Neural cell (in vitro differentiated cells): ENCODE measurements around the gene LMOD3. TPM values are rescaled to one million over a fixed set of nuclear protein-coding genes. Genes with fewer than 3 reads are reported as not detected.

ENCODE experiments used
- H2AFZ ChIP-seq: fragments of 200-600, 300-800 bp; sonication (generic), shearing (Covaris generic); 2 replicates; pipeline ENCODE4 v1.6.0; 2014; ENCODE audit warnings: low read depth, mild to moderate bottlenecking, antibody characterized with exemption, low read length, moderate library complexity
- H3F3A ChIP-seq: fragments of 200-600 bp; shearing (Covaris generic); 2 replicates; pipeline ENCODE4 v1.6.1; 2016; ENCODE audit warnings: mild to moderate bottlenecking, moderate library complexity, mixed read lengths, antibody characterized with exemption, low read length; ENCODE audit not compliant: insufficient read depth, poor library complexity, severe bottlenecking
- H3K27ac ChIP-seq: fragments of 200-600, 300-800 bp; sonication (generic), shearing (Covaris generic); 2 replicates; pipeline ENCODE4 v1.5.1; 2014; ENCODE audit warnings: mild to moderate bottlenecking, low read length, moderate library complexity
- H3K27me3 ChIP-seq: fragments of 300-800, 200-600 bp; sonication (generic), shearing (Covaris generic); 2 replicates; pipeline ENCODE4 v1.6.0; 2014; ENCODE audit warnings: mild to moderate bottlenecking, low read depth, low read length, moderate library complexity; ENCODE audit not compliant: insufficient read depth
- H3K36me3 ChIP-seq: fragments of 300-800, 200-600 bp; sonication (generic), shearing (Covaris generic); 2 replicates; pipeline ENCODE4 v1.5.1; 2014; ENCODE audit warnings: mild to moderate bottlenecking, antibody characterized with exemption, low read length, moderate library complexity; ENCODE audit not compliant: insufficient read depth
- H3K4me2 ChIP-seq: fragments of 300-800, 200-600 bp; sonication (generic), shearing (Covaris generic); 2 replicates; pipeline ENCODE4 v1.6.0; 2014; ENCODE audit warnings: mild to moderate bottlenecking, low read length
- H3K4me3 ChIP-seq: fragments of 300-800, 200-600 bp; sonication (generic), shearing (Covaris generic); 2 replicates; pipeline ENCODE4 v1.5.1; 2014; ENCODE audit warnings: mild to moderate bottlenecking, low read length, moderate library complexity
- H3K79me2 ChIP-seq: fragments of 200-600 bp; shearing (Covaris generic); replicated peaks from 2 replicates; pipeline ENCODE4 v1.6.0; 2014; ENCODE audit warnings: mild to moderate bottlenecking, low read length, moderate library complexity; ENCODE audit not compliant: insufficient read depth
- H3K9ac ChIP-seq: fragments of 300-800, 200-600 bp; sonication (generic), shearing (Covaris generic); 2 replicates; pipeline ENCODE4 v1.6.1; 2016; ENCODE audit warnings: mild to moderate bottlenecking, low read length, mixed read lengths
- H3K9me2 ChIP-seq: fragments of 200-600 bp; shearing (Covaris generic); 2 replicates; pipeline ENCODE4 v1.6.1; 2016; ENCODE audit warnings: mild to moderate bottlenecking, low read length, mixed read lengths; ENCODE audit not compliant: insufficient read depth
- H3K9me3 ChIP-seq: fragments of 200-600, 300-800 bp; sonication (generic), shearing (Covaris generic); 2 replicates; pipeline ENCODE4 v1.6.1; 2016; ENCODE audit warnings: mild to moderate bottlenecking, mixed run types, low read length, moderate library complexity, mixed read lengths
- H4K20me1 ChIP-seq: fragments of 200-600 bp; shearing (Covaris generic); 2 replicates; pipeline ENCODE4 v1.6.1; 2016; ENCODE audit warnings: mild to moderate bottlenecking, mixed run types; ENCODE audit not compliant: insufficient read depth
- EP300 ChIP-seq: fragments of 450-650 bp; conservative IDR thresholded peaks from 2 replicates; pipeline ENCODE4 v1.6.1; 2014; ENCODE audit warnings: antibody characterized with exemption, mild to moderate bottlenecking, moderate library complexity; ENCODE audit not compliant: poor library complexity, severe bottlenecking
- EZH2 ChIP-seq: fragments of 200-600, 300-800 bp; shearing (Covaris generic), sonication (generic); IDR thresholded peaks from 2 replicates; pipeline ENCODE4 v1.6.1; 2014; ENCODE audit warnings: antibody characterized with exemption, low read length, borderline replicate concordance, mild to moderate bottlenecking; ENCODE audit not compliant: insufficient read depth, poor library complexity, severe bottlenecking
- MXI1 ChIP-seq: fragments of 450-650 bp; conservative IDR thresholded peaks from 2 replicates; pipeline ENCODE4 v1.6.1; 2014; ENCODE audit warnings: antibody characterized with exemption, mild to moderate bottlenecking; ENCODE audit not compliant: poor library complexity, severe bottlenecking
- POLR2AphosphoS5 ChIP-seq: IDR thresholded peaks from 2 replicates; pipeline ENCODE4 v1.6.1; 2012
- RAD21 ChIP-seq: fragments of 450-650 bp; conservative IDR thresholded peaks from 2 replicates; pipeline ENCODE4 v1.6.1; 2014; ENCODE audit warnings: antibody characterized with exemption, mild to moderate bottlenecking, moderate library complexity
- SMC3 ChIP-seq: fragments of 450-650 bp; conservative IDR thresholded peaks from 2 replicates; pipeline ENCODE4 v1.6.1; 2014; ENCODE audit warnings: antibody characterized with exemption, mild to moderate bottlenecking, moderate library complexity; ENCODE audit not compliant: poor library complexity
- TAF1 ChIP-seq: IDR thresholded peaks from 2 replicates; pipeline ENCODE4 v1.6.1; 2012; ENCODE audit warnings: low read depth
- polyA plus RNA-seq: library from polyadenylated mRNA; depleted of rRNA; stranded (reverse); fragments of >200 nt; gene quantifications from 2 replicates; pipeline ENCODE4 v1.2.3, GENCODE V29; 2014
- TF ChIP-seq, protein P1 (sequence below): IDR thresholded peaks from 2 replicates; pipeline ENCODE4 v1.6.1; 2012; ENCODE audit warnings: borderline replicate concordance
- TF ChIP-seq, protein P2 (sequence below): fragments of 450-650 bp; IDR thresholded peaks from 2 replicates; pipeline ENCODE4 v1.5.1; 2014; ENCODE audit warnings: antibody characterized with exemption, mild to moderate bottlenecking, moderate library complexity; ENCODE audit not compliant: poor library complexity, severe bottlenecking

Gene LMOD3
- polyA plus RNA-seq, 1 donor from 2014 or later: not detected

DNA sequence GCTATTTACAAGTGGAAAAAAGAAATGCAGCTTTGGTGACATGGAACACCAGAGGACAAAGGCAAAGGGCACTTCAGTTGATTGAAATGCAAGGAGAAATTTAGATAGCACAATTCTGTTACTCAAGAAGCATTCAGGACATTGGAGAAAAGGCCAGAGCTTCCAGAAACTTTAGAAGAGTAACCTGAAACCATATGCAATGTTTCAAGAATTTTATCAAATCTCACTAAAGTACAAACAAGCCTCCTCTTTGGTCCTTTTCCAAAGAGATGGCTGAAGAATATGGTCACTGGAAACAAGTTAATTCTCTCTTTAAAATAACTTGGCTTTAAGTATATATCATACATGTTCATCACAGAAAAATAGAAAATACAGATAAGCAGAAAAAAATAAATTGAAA is 14.6 kb upstream of the LMOD3 start:
- Histone ChIP-seq H4K20me1 (no peaks in the 10 kb centered on the region), H3K4me2 (no peak overlapping the region)

DNA sequence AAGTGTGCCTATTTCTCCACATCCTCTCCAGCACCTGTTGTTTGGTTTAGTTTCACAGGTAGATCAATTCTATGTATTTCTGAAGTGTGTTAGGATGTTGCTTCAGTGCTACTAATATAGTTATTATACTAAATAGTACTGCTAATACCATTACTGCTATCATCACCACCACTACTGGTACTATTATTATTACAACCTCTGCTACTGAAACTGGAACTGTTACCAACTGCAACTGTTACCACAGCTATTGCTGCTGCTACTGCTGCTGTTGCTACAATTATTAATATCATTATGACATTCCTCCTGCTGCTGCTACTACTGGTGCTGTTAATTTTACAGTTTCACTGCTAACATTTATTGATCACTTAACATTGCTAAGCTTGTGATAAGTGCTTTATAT is 8.3 kb upstream of the LMOD3 start:
- H3K9me3 ChIP-seq: no peaks in the 10 kb centered on the region
- H2AFZ ChIP-seq: no peak overlapping the region
- no peaks in the 10 kb centered on the region for H3K9me2 ChIP-seq
- H3K27me3 ChIP-seq: no peaks in the 10 kb centered on the region
- no peaks in the 10 kb centered on the region for H3K36me3 ChIP-seq
- H3K79me2 ChIP-seq: no peaks in the 10 kb centered on the region
- no peak overlapping the region for H3K4me3 ChIP-seq
- H3K9ac ChIP-seq: no peak overlapping the region
- no peaks in the 10 kb centered on the region for H4K20me1 ChIP-seq
- no peak overlapping the region for H3K4me2 ChIP-seq
- no peaks in the 10 kb centered on the region for H3F3A ChIP-seq
- no peak overlapping the region for H3K27ac ChIP-seq
- TF ChIP-seq POLR2AphosphoS5 (no peak), EP300 (no peak), MXI1 (no peak), RAD21 (no peak), TAF1 (no peak), SMC3 (no peak)
- TF ChIP-seq, protein P1, sequence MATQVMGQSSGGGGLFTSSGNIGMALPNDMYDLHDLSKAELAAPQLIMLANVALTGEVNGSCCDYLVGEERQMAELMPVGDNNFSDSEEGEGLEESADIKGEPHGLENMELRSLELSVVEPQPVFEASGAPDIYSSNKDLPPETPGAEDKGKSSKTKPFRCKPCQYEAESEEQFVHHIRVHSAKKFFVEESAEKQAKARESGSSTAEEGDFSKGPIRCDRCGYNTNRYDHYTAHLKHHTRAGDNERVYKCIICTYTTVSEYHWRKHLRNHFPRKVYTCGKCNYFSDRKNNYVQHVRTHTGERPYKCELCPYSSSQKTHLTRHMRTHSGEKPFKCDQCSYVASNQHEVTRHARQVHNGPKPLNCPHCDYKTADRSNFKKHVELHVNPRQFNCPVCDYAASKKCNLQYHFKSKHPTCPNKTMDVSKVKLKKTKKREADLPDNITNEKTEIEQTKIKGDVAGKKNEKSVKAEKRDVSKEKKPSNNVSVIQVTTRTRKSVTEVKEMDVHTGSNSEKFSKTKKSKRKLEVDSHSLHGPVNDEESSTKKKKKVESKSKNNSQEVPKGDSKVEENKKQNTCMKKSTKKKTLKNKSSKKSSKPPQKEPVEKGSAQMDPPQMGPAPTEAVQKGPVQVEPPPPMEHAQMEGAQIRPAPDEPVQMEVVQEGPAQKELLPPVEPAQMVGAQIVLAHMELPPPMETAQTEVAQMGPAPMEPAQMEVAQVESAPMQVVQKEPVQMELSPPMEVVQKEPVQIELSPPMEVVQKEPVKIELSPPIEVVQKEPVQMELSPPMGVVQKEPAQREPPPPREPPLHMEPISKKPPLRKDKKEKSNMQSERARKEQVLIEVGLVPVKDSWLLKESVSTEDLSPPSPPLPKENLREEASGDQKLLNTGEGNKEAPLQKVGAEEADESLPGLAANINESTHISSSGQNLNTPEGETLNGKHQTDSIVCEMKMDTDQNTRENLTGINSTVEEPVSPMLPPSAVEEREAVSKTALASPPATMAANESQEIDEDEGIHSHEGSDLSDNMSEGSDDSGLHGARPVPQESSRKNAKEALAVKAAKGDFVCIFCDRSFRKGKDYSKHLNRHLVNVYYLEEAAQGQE: no peak
- TF ChIP-seq, protein P2, sequence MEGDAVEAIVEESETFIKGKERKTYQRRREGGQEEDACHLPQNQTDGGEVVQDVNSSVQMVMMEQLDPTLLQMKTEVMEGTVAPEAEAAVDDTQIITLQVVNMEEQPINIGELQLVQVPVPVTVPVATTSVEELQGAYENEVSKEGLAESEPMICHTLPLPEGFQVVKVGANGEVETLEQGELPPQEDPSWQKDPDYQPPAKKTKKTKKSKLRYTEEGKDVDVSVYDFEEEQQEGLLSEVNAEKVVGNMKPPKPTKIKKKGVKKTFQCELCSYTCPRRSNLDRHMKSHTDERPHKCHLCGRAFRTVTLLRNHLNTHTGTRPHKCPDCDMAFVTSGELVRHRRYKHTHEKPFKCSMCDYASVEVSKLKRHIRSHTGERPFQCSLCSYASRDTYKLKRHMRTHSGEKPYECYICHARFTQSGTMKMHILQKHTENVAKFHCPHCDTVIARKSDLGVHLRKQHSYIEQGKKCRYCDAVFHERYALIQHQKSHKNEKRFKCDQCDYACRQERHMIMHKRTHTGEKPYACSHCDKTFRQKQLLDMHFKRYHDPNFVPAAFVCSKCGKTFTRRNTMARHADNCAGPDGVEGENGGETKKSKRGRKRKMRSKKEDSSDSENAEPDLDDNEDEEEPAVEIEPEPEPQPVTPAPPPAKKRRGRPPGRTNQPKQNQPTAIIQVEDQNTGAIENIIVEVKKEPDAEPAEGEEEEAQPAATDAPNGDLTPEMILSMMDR: no peak

More for the DNA sequence above, 14.6 kb upstream of the LMOD3 start:
- Histone ChIP-seq H3K79me2 (no peaks in the 10 kb centered on the region), H3K27ac (no peak overlapping the region), H3K36me3 (no peaks in the 10 kb centered on the region), H3K9me2 (no peaks in the 10 kb centered on the region), H2AFZ (no peak overlapping the region), H3F3A (no peaks in the 10 kb centered on the region), H3K9me3 (no peaks in the 10 kb centered on the region), H3K27me3 (no peaks in the 10 kb centered on the region), H3K9ac (no peak overlapping the region), H3K4me3 (no peak overlapping the region)
- TF ChIP-seq MXI1 (no peak), EZH2 (no peak), SMC3 (no peak), POLR2AphosphoS5 (no peak), RAD21 (no peak), EP300 (no peak), TAF1 (no peak)
- TF ChIP-seq, protein P1: no peak
- TF ChIP-seq, protein P2: no peak
